SK-N-MC (cell line): ENCODE data around the gene DCAF8.

Source experiments
- DNase-seq: peaks from one replicate; pipeline ENCODE4 v3.0.0-alpha.2; 2011; ENCODE audit warnings: low read depth, low spot score
- H3K27ac ChIP-seq: fragments of 200-600 bp; sonication (generic); 2 replicates; pipeline ENCODE4 v1.5.1; 2016; ENCODE audit warnings: mixed run types
- H3K36me3 ChIP-seq: fragments of 200-600 bp; sonication (generic); 2 replicates; pipeline ENCODE4 v1.6.1; 2017; ENCODE audit warnings: antibody characterized with exemption, low read length, mixed read lengths; ENCODE audit not compliant: insufficient read depth
- H3K4me3 ChIP-seq: fragments of 200-600 bp; sonication (generic); 2 replicates; pipeline ENCODE4 v1.5.1; 2016
- H3K9ac ChIP-seq: fragments of 200-600 bp; sonication (generic); 2 replicates; pipeline ENCODE4 v1.8.0; 2017; ENCODE audit warnings: mixed run types, mixed read lengths; ENCODE audit not compliant: insufficient read length
- H3K9me3 ChIP-seq: fragments of 200-600 bp; sonication (generic); 2 replicates; pipeline ENCODE4 v1.6.1; 2017; ENCODE audit warnings: low read depth, mild to moderate bottlenecking, antibody characterized with exemption, low read length, moderate library complexity, mixed read lengths
- EZH2 ChIP-seq: fragments of 200-600 bp; sonication (generic); IDR thresholded peaks from one replicate; pipeline ENCODE4 v1.6.1; 2017; ENCODE audit warnings: antibody characterized with exemption
- FOXP2 ChIP-seq: optimal IDR thresholded peaks from 2 replicates; pipeline ENCODE3; 2011; ENCODE audit warnings: mild to moderate bottlenecking, moderate library complexity; ENCODE audit not compliant: insufficient read depth; ENCODE audit errors: extremely low read length, control extremely low read depth
- POLR2AphosphoS5 ChIP-seq: IDR thresholded peaks from 2 replicates; pipeline ENCODE4 v1.6.1; 2012; ENCODE audit warnings: mild to moderate bottlenecking, low read depth, low read length, borderline replicate concordance

Gene DCAF8

DNA sequence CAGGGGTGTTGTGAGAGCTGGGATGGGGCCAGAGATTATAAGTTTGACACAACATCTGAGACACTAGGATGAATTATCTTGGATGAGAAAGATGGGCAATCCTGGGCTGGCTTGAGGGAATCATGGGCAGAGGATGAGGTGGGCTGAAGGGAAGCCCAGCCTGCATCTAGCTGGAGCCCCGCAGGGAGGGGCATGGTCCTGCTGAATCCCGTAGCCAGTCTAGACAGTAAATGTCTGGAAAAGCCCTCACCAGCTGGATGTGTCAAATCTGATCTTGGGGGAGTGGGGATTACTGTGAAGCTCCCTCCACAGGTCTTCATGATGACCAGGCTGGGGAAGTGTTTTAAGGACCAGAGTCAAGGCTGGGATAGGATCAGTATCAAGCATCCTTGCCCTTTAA is 75.6 kb downstream of the DCAF8 start:
- no peaks in the 10 kb centered on the region for H3K36me3 ChIP-seq
- DNase-seq, result no peak

DNA sequence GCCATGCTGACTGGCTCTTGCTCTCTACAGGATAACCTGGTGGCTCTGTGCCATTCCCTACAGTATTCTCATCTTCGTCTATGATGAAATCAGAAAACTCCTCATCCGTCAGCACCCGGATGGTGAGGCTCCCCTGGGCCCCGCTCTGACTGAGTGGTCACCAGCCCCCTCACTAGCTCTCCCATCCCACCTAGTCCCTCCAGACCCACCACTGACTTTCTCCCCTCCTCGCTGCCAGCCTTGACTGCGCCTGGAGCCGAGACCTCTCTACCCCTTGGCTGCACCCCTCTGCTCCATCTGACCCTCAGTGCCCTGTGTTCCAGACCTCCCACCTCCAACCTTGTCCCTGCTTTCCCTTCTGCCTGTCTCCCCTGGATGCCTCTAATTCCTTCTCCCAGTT is 76.1 kb downstream of the DCAF8 start:
- DNase-seq, result no peak
- Histone ChIP-seq H3K4me3 (no peak overlapping the region), H3K9me3 (no peaks in the 10 kb centered on the region), H3K9ac (no peak overlapping the region), H3K36me3 (no peaks in the 10 kb centered on the region), H3K27ac (no peak overlapping the region)
- TF ChIP-seq POLR2AphosphoS5, result no peak
- no peak for TF ChIP-seq FOXP2
- TF ChIP-seq EZH2, result no peak

More for the DNA sequence above, 75.6 kb downstream of the DCAF8 start:
- H3K27ac ChIP-seq, result no peak overlapping the region
- TF ChIP-seq FOXP2, result no peak
- TF ChIP-seq EZH2, result no peak
- no peak for TF ChIP-seq POLR2AphosphoS5
- H3K4me3 ChIP-seq, result no peak overlapping the region
- no peaks in the 10 kb centered on the region for H3K9me3 ChIP-seq
- no peak overlapping the region for H3K9ac ChIP-seq

DNA sequence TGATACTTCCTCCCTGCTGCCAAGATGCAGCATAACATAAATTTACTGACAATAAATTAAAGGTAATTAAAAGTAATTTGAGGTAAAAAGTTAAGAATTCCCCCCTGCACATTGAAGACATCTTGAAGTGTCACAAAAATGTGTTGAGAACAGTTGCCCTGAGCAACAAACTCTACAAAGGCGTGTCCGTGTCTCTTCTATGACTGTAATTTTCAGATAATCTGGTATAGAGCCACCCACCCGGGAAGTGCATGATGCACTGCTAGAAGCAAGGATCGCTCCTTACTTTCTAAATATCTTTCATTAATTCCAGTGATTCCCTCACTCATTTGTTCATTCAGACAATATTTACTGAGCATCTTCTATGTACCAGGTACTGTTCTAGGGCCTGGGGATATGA is 83.0 kb downstream of the DCAF8 start:
- no peaks in the 10 kb centered on the region for H3K36me3 ChIP-seq
- TF ChIP-seq EZH2 (no peak), POLR2AphosphoS5 (no peak), FOXP2 (no peak)
- DNase-seq, result no peak

DNA sequence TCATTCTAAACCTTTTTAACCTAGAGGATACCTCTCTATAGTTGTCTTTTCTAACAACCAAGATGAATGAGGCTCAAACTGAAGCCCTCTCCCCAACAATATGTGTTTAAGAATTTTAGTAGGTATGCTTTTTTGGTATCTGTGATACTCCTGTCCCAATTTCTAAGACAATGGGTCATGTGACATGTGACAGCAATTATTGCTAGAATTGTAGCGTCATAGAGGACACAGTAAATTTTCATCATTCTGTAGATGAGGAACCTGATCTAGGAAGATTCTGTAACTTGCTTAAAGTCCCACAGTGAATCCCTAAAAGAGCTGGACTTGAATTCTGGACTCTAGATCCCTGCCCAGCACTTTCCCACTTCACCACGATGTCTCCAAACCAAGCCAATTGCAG is 83.6 kb downstream of the DCAF8 start:
- no peak for DNase-seq
- no peak overlapping the region for H3K27ac ChIP-seq
- H3K9ac ChIP-seq, result no peak overlapping the region
- no peaks in the 10 kb centered on the region for H3K36me3 ChIP-seq
- no peak overlapping the region for H3K4me3 ChIP-seq
- TF ChIP-seq POLR2AphosphoS5 (no peak), EZH2 (no peak), FOXP2 (no peak)
- H3K9me3 ChIP-seq, result no peaks in the 10 kb centered on the region

More for the DNA sequence above, 83.0 kb downstream of the DCAF8 start:
- Histone ChIP-seq H3K4me3 (no peak overlapping the region), H3K9ac (no peak overlapping the region), H3K27ac (no peak overlapping the region), H3K9me3 (no peaks in the 10 kb centered on the region)

DNA sequence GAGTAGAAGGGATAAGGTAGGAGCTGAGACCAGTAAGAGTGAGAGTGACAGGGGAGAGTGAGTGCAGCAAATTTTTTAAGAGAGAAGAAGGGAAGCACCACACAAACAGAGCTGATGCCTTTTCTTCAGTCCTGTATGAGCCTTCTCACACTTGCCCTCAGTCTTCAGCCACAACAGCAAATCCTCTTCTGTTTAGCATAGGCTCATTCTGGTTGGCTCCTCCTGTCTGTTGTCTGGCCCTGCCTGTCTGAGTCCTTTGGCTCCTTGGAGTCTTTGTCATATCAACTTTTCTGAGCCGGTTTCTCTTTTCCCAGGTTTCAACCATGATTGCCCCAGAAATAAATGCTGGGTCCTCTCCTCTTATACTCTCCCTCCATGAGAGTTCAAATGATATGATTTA is 84.7 kb downstream of the DCAF8 start:
- Histone ChIP-seq H3K36me3 (no peaks in the 10 kb centered on the region), H3K27ac (no peak overlapping the region), H3K9ac (no peak overlapping the region), H3K9me3 (no peaks in the 10 kb centered on the region), H3K4me3 (no peak overlapping the region)
- no peak for TF ChIP-seq FOXP2
- no peak for TF ChIP-seq EZH2
- TF ChIP-seq POLR2AphosphoS5, result no peak
- no peak for DNase-seq

DNA sequence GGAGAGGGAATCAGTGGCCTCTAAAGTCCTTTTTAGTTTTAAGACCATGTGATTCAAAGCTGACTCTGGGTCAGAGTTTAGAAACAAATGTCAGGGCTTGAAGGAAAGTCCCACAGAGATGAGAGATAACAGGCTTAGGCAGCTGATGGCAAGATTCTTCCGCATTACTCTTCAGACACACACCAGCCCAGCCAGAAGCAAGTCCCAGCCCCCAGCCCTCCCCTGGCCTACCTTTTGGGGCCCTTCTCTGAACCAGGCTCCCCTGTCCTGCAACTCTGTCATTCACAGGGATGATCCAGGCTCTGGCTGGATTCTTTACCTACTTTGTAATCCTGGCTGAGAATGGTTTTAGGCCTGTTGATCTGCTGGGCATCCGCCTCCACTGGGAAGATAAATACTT is 85.1 kb downstream of the DCAF8 start:
- H3K9ac ChIP-seq, result no peak overlapping the region
- H3K4me3 ChIP-seq, result no peak overlapping the region
- no peaks in the 10 kb centered on the region for H3K9me3 ChIP-seq
- TF ChIP-seq POLR2AphosphoS5 (no peak), EZH2 (no peak), FOXP2 (no peak)
- no peak overlapping the region for H3K27ac ChIP-seq
- H3K36me3 ChIP-seq, result no peaks in the 10 kb centered on the region
- DNase-seq, result no peak

DNA sequence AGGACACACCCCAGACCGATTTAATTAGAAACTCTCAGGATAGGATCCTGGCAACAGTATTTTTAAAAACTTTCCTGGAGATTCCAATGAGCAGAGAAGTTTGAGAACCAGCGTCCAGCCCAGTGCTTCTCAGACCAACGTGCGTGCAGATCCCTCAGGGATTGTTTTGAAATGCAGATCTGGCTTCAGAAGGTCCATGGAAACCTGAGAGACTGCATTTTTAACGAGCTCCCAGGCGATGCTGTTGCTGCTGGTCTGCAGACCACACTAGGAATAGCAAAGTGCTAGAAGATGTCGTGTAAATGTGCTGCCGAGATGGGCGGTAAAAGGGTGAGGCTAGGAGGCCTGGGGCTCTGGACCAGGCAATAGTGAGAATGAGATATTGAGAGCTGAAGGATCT is 90.4 kb downstream of the DCAF8 start:
- Histone ChIP-seq H3K36me3 (no peaks in the 10 kb centered on the region), H3K4me3 (no peak overlapping the region), H3K27ac (no peak overlapping the region), H3K9me3 (no peaks in the 10 kb centered on the region), H3K9ac (no peak overlapping the region)
- TF ChIP-seq FOXP2, result no peak
- no peak for TF ChIP-seq POLR2AphosphoS5
- TF ChIP-seq EZH2, result no peak
- DNase-seq, result no peak

DNA sequence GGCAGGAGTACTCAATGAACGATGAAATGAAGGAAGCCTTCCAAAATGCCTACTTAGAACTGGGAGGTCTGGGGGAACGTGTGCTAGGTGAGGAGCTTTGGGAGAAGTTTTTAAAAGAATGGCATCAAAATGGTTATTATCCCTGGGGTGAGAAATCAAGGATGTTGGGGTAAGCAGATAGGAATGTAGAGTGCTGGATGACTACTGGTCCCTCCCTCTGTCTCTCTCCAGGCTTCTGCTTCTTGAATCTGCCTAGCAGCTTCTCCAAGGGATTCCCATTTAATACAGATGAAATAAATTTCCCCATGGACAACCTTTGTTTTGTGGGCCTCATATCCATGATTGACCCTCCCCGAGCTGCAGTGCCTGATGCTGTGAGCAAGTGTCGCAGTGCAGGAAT is 91.0 kb downstream of the DCAF8 start:
- no peak for TF ChIP-seq FOXP2
- TF ChIP-seq POLR2AphosphoS5, result no peak
- TF ChIP-seq EZH2, result no peak
- Histone ChIP-seq H3K27ac (no peak overlapping the region), H3K36me3 (no peaks in the 10 kb centered on the region), H3K9me3 (no peaks in the 10 kb centered on the region), H3K4me3 (no peak overlapping the region), H3K9ac (no peak overlapping the region)
- DNase-seq, result no peak
